ENCODE data around the gene PITPNM3. TPM values are rescaled to one million over a fixed set of nuclear protein-coding genes. Genes with fewer than 3 reads are reported as not detected.

Gene PITPNM3
- total and polyA plus RNA-seq, 2 of the 13 experiments (the other 11 are each of a cell fraction or from before 2014, with no cell fraction given), result 0.13 to 0.29 TPM

GRCh38 chr17:6539871-6540270, 16.5 kb downstream of the PITPNM3 start:
- WGBS (ENCODE audit: low lambda C conversion rate), result 65% methylated on average over 3 of the region's 3 CpGs

More at GRCh38 chr17:6539871-6540270, 16.5 kb downstream of the PITPNM3 start:
- no peaks in the 10 kb centered on the region for H3K79me2 ChIP-seq (ENCODE audit: insufficient read depth, low read length)
- ATAC-seq (no peak), DNase-seq (ENCODE audit: low spot score) (no peak), FAIRE-seq (no peak)
- no peak overlapping the region for H3K4me3 ChIP-seq (replicated peaks in 1 of 3; ENCODE audit: insufficient read depth in 1 of 3, low read depth in 2 of 3, low read length in 3 of 3)
- ChIA-PET POLR2A (no interaction called here), CTCF (ENCODE audit: low intra/inter-chr PET ratio, low total read pairs) (no interaction called here)
- H3K4me1 ChIP-seq (ENCODE audit: insufficient read depth, low read length), result no peaks in the 10 kb centered on the region
- H3K36me3 ChIP-seq (replicated peaks in 1 of 2; ENCODE audit: control insufficient read depth in 1 of 2, insufficient read depth in 2 of 2, low read length in 2 of 2), result no peaks in the 10 kb centered on the region
- TF ChIP-seq MXD3 (CRISPR knock-in tag; IDR thresholded peaks at IDR 0.05) (no peak), WIZ (CRISPR knock-in tag; IDR thresholded peaks at IDR 0.05) (no peak), ZNF138 (CRISPR knock-in tag; IDR thresholded peaks at IDR 0.05; ENCODE audit: low read depth) (no peak), PRDM4 (CRISPR knock-in tag; IDR thresholded peaks at IDR 0.05; ENCODE audit: borderline replicate concordance) (no peak), ZNF639 (CRISPR knock-in tag; conservative IDR thresholded peaks at IDR 0.05) (no peak), ETS1 (CRISPR knock-in tag; IDR thresholded peaks at IDR 0.05) (no peak), ZFP41 (CRISPR knock-in tag; IDR thresholded peaks at IDR 0.05; ENCODE audit: borderline replicate concordance) (no peak), ZFY (CRISPR knock-in tag; IDR thresholded peaks at IDR 0.05) (no peak)
- in situ Hi-C loops (cut with HindIII; ENCODE audit: extremely low pct_ligation_motif_present, low pct_unique_long_range_greater_than_20kb), result no loop called here
- no peak overlapping the region for H3K9ac ChIP-seq (ENCODE audit: insufficient read depth, low read depth, low read length)
- H3K4me2 ChIP-seq (ENCODE audit: low read depth, low read length), result no peak overlapping the region
- H4K20me1 ChIP-seq (ENCODE audit: insufficient read depth, low read length), result 0 out of 2 replicates have a peak, but pooled peaks cover 2% of the 10 kb centered on the region
- H3K9me3 ChIP-seq (ENCODE audit: low read length), result peaks cover 7% of the 10 kb centered on the region; the same call in 1 of the 2 replicates
- intact Hi-C loops (cut with micrococcal nuclease; ENCODE audit: unreplicated experiment), result no loop called here
- no peak overlapping the region for H3K27ac ChIP-seq (ENCODE audit: extremely low read length, insufficient read depth, low read length)
- H3K27me3 ChIP-seq (ENCODE audit: control insufficient read depth in 1 of 2, insufficient read depth in 2 of 2, low read length in 2 of 2), result no peaks in the 10 kb centered on the region
- BruUV-seq (replicated peaks), result no TSS peak
- H2AFZ ChIP-seq (ENCODE audit: low read length), result no peak overlapping the region

Data from HepG2 (cell line).